HG03342 (cell line): Measurements from ENCODE around the gene ARHGAP5.

Experiments
- ATAC-seq: cut with Tn5 transposase; IDR thresholded peaks from one replicate; pipeline ENCODE4 v1.9.1; 2021; ENCODE audit warnings: mild to moderate bottlenecking, moderate library complexity; ENCODE audit not compliant: unreplicated experiment

The ARHGAP5 gene

GRCh38 chr14:32077081-32078022, at the start of gene ARHGAP5:
Gene ARHGAP5, plus strand, starts transcription at chr14:32077304. Its CDS starts 13,366 bp downstream, at chr14:32090670.
- ATAC-seq: peak; percentile 35

DNA sequence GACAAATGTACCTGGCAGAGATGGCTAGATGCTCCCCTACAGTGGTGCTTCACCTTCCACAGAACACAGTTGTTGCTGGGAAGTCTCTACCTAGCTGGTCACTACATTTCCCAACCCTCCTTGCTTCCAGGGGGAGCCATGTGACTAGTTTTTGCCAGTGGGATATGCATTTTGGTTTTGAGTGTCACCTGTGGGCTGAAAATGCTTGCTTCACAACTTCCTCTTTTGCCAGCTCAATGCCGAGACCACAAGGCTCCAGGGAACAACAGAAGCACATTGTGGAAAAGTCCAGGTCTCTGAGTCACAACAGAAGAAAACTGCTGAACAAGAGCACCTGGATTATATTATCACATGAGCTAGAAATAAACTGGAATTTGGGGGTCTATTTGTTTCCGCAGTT, 48.5 kb upstream of the ARHGAP5 start:
- ATAC-seq: no peak

- no peak for ATAC-seq
Observed at GRCh38 chr14:32033543-32033942, 43.6 kb upstream of the ARHGAP5 start.

DNA sequence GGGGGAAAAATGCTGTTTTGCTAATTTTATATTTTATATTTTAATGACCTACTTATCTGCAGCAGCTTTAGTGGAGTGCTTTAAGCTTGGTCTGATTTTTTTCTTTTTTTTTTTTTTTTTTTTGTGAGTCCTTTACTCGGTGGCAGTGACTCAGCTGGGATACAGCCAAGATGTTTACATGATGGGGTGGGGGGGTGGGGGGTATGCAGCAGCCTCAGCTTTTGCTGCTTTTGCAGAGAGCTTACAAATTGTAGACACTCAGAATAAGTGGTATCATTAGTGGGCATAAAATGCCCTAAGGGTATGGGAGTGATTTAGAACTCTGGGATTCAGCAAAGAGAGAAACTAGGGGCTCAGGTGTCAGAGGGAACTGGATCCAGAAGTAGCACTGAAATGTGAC, 38.2 kb upstream of the ARHGAP5 start:
- ATAC-seq: no peak

GRCh38 chr14:32039401-32040030, 37.6 kb upstream of the ARHGAP5 start:
- no peak for ATAC-seq

- ATAC-seq: no peak
Observed at GRCh38 chr14:32043624-32044023, 33.5 kb upstream of the ARHGAP5 start.

DNA sequence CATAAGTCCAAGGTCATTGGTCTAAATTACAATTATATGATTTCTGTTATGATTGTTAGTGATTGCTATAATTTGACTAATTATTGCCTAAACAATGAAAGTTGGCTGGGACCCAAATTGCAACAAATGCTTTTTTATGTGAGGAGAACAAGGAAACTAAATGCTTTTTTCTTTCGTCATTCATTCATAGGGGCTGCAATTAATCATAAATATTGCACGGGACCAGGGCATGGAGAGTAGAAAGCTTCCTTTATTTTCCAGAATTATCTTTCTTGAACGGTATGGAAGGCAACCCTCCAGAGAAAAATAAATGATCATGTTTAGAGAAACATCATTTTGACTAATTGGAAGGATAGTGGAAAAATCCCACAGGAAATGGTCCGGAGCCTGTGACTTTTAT, 32.6 kb upstream of the ARHGAP5 start:
- no peak for ATAC-seq

DNA sequence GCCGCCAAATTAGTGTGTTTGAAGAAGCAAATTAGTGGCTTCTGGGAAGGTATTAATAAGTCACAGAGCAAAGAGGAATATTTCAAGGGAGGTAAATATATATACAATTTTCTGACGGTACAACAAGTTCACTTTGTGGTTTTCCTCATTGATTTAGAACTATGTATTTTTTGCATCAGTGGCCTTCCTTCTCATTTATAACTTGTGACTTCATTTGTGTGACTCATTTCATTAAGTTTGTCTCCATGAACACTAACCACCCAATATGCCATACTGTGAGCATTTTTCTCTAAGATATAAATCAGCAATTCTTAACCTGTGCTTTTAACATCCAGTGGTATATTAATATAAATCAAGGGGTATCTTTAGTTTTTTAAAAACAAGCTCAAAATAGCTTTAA, 29.3 kb upstream of the ARHGAP5 start:
- ATAC-seq: no peak

DNA sequence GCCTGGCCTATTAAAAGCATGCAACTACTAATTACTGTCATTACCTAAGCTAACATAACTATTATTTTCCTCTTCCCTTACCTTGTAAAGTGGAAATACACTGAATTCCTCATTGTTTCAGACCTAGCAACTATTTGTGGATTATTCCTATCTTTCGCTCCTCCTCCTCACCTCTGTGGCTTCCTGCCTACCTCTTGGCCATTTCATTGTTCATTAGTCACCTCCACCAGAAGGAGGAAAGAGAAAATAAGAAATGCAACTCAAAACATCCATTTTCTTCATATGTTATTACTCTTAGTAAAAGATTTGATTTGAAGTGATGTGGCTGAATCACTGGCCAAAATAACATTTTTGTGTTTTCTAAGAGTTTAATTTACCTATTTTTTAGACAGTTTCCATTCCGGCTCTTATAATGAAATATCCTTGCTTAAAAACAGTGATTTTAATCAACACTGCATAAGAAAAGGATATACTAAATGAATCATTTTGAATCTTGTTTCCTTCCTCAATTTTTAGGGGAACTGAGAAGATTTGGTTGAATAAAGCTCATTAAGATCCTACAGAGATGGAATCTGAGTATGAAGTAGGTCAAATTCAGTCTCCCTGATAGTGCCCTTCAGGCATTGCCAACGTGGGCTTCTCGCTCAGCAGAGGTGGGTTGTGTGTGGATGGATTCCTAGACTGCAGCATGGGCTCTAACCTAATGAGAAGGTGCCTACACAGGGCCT, 27.6 kb upstream of the ARHGAP5 start:
- ATAC-seq: no peak

GRCh38 chr14:32050878-32051277, 26.2 kb upstream of the ARHGAP5 start:
- ATAC-seq: no peak

GRCh38 chr14:32054536-32054935, 22.6 kb upstream of the ARHGAP5 start:
- no peak for ATAC-seq

- no peak for ATAC-seq
Observed at GRCh38 chr14:32055175-32055574, 21.9 kb upstream of the ARHGAP5 start.

- ATAC-seq: no peak
Observed at GRCh38 chr14:32059702-32060101, 17.4 kb upstream of the ARHGAP5 start.

- ATAC-seq: no peak
Observed at GRCh38 chr14:32064931-32065330, 12.2 kb upstream of the ARHGAP5 start.

DNA sequence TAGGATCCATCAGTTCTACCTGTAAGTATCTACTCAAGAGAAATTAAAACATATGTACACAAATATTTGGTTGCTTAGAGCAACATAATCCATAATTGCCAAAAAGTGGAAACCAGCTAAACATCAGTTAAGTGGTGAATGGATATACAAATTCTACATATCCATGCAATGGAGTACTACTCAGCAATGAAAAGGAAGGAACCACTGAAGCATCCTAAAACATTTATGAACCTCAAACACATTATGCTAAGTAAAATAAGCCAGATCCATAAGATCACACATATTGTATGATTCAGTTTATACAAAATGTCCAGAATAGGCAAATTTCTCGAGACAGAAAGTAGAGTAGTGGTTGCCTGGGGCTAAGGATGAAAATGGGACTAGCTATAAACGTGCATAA, 8.4 kb upstream of the ARHGAP5 start:
- no peak for ATAC-seq

GRCh38 chr14:32070282-32070681, 6.8 kb upstream of the ARHGAP5 start:
- no peak for ATAC-seq

GRCh38 chr14:32072676-32073075, 4.4 kb upstream of the ARHGAP5 start:
- ATAC-seq: no peak

DNA sequence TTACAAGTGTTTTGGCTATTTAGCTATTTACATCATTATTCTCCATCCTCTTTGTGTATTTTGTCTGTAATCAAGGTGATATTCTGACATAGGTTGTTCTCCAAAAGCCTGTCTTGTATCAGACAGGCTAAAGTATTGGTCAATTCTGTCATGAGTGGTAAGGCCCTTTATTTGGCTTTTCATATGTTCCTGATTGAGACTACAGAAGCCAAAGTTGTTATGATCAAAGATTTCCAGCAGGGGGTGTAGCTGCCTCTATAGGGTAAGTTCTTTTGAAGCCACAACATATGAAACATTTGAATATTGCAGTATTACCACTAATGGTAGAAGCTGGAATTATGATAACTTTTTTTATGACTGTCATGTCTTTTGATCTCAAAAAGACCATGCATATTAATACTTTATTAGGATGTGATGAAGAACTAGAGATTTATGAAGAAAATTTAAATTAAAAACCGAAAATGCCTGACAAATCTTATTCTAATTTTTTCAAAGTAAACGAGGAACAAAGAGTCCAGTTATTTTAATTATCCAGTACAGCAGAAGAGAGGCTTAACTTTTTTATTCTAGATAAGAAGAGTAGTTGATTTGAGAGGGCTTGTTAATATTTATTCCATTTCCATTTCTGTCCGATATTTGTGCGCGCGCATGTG, 3.4 kb upstream of the ARHGAP5 start:
- peak; percentile 27 for ATAC-seq

- ATAC-seq: no peak
Observed at GRCh38 chr14:32074887-32075572, 2.1 kb upstream of the ARHGAP5 start.

DNA sequence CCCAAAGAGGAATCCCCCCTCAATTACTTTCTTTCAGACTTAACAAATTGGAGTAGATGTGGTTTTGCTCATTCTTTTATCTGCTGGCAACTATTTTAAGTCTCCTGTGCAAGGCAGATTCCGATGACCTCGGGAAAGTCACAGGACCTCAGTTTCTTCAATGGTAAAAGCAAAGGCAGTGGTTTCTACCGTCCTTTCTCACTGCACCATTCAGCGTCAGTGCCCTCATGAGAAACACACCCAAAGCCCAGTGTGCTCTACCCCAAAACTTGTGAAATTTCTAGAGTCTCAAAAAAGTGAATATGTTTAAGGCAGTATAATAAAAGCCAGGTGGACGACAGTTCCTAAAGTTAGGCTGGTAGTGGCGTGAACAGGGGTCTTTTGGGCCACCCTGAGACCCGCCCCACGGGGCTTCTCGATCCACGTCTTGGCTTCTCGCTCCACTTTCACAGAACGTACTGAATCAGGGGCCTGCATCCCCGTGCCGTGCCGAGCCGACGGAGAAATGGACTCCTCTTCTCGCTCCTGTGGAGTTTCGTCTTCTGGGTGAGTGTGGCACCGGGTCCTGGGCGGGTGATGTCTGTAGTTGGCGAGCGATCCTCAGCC, 1.3 kb upstream of the ARHGAP5 start:
- peak; percentile 20 for ATAC-seq
